GM12873 (cell line): ENCODE data around the gene OXSR1.

Experiments
- TF ChIP-seq, protein P1 (sequence below): IDR thresholded peaks from 2 replicates; pipeline ENCODE4 v1.5.1; 2012; ENCODE audit warnings: low read depth, mild to moderate bottlenecking, moderate library complexity, low read length, control low read depth; ENCODE audit not compliant: insufficient read depth; ENCODE audit errors: missing control alignments

Gene OXSR1

DNA sequence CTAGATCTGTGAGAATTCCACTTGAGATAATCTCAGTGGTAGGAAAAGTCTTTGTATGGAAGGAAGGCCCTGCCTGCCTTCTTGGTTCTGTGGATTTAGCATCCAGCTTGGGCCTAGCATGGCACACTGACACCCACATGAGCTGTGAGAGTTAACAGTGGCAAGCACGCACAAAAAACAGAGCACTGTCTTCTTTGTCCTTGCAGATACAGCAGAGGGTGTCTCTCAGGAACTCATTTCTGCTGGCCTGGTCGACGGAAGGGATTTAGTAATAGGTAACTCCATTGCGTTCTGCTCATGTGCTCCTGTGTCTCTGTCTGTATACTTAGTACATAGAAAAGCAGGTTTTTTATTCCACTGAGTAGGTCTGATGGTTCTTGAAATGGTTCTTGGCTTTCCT lies 85.9 kb downstream of the OXSR1 start:
- TF ChIP-seq, protein P1, sequence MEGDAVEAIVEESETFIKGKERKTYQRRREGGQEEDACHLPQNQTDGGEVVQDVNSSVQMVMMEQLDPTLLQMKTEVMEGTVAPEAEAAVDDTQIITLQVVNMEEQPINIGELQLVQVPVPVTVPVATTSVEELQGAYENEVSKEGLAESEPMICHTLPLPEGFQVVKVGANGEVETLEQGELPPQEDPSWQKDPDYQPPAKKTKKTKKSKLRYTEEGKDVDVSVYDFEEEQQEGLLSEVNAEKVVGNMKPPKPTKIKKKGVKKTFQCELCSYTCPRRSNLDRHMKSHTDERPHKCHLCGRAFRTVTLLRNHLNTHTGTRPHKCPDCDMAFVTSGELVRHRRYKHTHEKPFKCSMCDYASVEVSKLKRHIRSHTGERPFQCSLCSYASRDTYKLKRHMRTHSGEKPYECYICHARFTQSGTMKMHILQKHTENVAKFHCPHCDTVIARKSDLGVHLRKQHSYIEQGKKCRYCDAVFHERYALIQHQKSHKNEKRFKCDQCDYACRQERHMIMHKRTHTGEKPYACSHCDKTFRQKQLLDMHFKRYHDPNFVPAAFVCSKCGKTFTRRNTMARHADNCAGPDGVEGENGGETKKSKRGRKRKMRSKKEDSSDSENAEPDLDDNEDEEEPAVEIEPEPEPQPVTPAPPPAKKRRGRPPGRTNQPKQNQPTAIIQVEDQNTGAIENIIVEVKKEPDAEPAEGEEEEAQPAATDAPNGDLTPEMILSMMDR = no peak

GRCh38 chr3:38253704-38254103 lies 88.4 kb downstream of the OXSR1 start:
- TF ChIP-seq, protein P1 = no peak

- TF ChIP-seq, protein P1 = no peak
These were observed 89.5 kb downstream of the OXSR1 start for GRCh38 chr3:38254872-38255271.

DNA sequence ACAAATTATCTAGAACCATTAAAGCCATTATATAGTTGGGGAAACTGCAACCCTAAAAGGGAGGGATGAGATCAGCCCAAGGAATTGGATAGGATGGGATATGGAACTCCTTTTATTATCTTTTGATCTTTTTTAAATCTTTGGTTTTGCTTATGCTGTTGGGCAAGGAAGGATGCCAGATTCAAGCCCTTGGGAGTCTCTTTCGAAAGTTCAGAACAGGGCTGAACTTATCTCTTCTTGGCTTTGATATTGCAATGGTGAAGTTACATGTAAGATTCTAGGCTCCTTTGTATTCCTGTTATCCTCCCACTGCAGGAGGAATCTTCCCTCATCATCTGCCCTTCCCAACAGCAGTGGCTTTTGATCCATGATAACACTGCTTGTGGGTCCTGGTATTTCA lies 90.3 kb downstream of the OXSR1 start:
- TF ChIP-seq, protein P1 = no peak

DNA sequence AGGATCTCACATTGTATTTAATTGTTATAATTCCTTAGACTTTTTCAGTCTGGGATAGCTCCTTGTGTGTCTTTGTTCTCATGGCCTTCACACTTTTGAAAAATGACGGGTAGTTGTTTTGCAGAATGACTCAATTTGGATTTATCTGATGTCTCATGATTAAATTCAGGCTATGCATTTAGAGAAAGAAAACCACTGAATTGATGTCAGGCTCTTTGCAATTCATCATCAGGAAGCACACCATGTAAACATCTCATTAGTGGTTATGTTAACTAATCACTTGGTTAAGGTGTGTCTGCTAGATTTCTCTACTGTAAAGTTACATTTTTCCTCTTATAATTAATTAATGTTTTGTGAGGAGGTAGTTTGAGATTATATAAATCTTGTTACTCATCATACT lies 92.2 kb downstream of the OXSR1 start:
- TF ChIP-seq, protein P1 = no peak

- TF ChIP-seq, protein P1 = no peak
These were observed 95.1 kb downstream of the OXSR1 start for GRCh38 chr3:38260474-38260873.

DNA sequence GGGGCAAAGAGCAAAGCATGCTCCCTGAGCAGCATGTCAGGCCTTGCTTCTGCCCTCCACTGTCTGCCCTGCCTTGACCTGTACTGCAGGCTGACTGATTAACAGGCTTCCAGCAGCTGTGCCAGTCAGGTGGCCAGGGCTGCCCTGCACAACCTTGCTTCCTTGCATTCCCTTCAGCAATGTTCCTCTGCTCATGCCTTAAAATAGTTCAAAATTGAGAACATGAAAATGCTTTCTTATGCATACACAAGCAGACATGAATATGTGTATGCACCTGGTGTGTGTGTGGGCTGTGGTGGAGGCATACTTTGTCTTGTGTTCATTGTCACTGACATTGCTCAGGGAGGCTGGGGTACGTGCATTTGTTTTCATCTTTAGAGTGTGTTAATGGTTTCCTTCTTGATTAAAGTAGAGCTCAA lies 99.0 kb downstream of the OXSR1 start:
- TF ChIP-seq, protein P1 = no peak
